Endothelial cell of umbilical vein (primary cell): ENCODE measurements around the gene DPP9. TPM values are rescaled to one million over a fixed set of nuclear protein-coding genes. Genes with fewer than 3 reads are reported as not detected.

Experiments
- BruUV-seq: library from RNA; stranded (reverse); fragments of 400-500 nt; replicated peaks from 2 replicates; lab custom pipeline; 2021; lab: Mats Ljungman, UMichigan
- CTCF ChIA-PET: fragments of 300-600, 350-600 bp; sonication (Branson Sonifier 250); formaldehyde crosslinking; loops from one replicate; lab custom pipeline; 2021; ENCODE audit warnings: antibody characterized with exemption, inconsistent platforms; lab: Charles Lee
- POLR2A ChIA-PET: fragments of 300-600, 350-600 bp; sonication (Branson Sonifier 250); formaldehyde crosslinking; loops from one replicate; lab custom pipeline; 2021; ENCODE audit warnings: antibody characterized with exemption, inconsistent platforms; lab: Charles Lee
- DNase-seq: peaks from one replicate; pipeline ENCODE4 v3.0.0-alpha.2; 2011; ENCODE audit warnings: low read depth, low spot score
- FAIRE-seq: peaks from 2 replicates; lab custom pipeline; 2011; peaks lifted over from hg19 to GRCh38; lab: Jason Lieb, UNC
- H2AFZ ChIP-seq: 2 replicates; pipeline ENCODE4 v1.6.0; 2012; ENCODE audit warnings: low read depth, low read length, control low read depth, inconsistent platforms
- H3K27ac ChIP-seq: 2 replicates; pipeline ENCODE4 v1.5.1; 2011; ENCODE audit warnings: low read depth, mild to moderate bottlenecking, control low read depth, low read length, moderate library complexity; ENCODE audit not compliant: insufficient read depth
- H3K27me3 ChIP-seq, 2 experiments: 2 replicates each; pipeline versions ENCODE4 v1.6.0 to v1.6.1; 2011; ENCODE audit warnings: low read length in 2 of 2, mixed read lengths in 1 of 2; ENCODE audit not compliant: control insufficient read depth in 2 of 2, insufficient read depth in 2 of 2
- H3K36me3 ChIP-seq, 2 experiments: 2 replicates in 1 of 2; 3 replicates in 1 of 2; pipeline ENCODE4 v1.5.1; 2011; ENCODE audit warnings: low read length in 2 of 2, mild to moderate bottlenecking in 1 of 2, moderate library complexity in 1 of 2; ENCODE audit not compliant: control insufficient read depth in 2 of 2, insufficient read depth in 2 of 2; ENCODE audit errors: extremely low read depth in 1 of 2
- H3K4me1 ChIP-seq: 3 replicates; pipeline ENCODE4 v1.5.1; 2011; ENCODE audit warnings: mild to moderate bottlenecking, low read length; ENCODE audit not compliant: control insufficient read depth, insufficient read depth; ENCODE audit errors: extremely low read depth
- H3K4me2 ChIP-seq: 2 replicates; pipeline ENCODE4 v1.6.1; 2011; ENCODE audit warnings: low read length, control low read depth, mixed read lengths; ENCODE audit not compliant: insufficient read depth
- H3K4me3 ChIP-seq, 3 experiments: fragments of 200-600 bp in 1 of 3; sonication (generic), shearing (Covaris generic) in 1 of 3; replicated peaks in 1 of 3; 2 replicates each; pipeline ENCODE4 v1.5.1; 2011 to 2016; ENCODE audit warnings: control low read depth in 3 of 3, low read length in 3 of 3, mild to moderate bottlenecking in 2 of 3, inconsistent platforms in 1 of 3, low read depth in 1 of 3, moderate library complexity in 1 of 3; ENCODE audit not compliant: insufficient read depth in 1 of 3
- H3K79me2 ChIP-seq: 2 replicates; pipeline ENCODE4 v1.6.0; 2012; ENCODE audit warnings: low read length, inconsistent platforms; ENCODE audit not compliant: control insufficient read depth, insufficient read depth
- H3K9ac ChIP-seq: replicated peaks from 2 replicates; pipeline ENCODE3; 2011; ENCODE audit warnings: low read length, control low read depth; ENCODE audit not compliant: insufficient read depth; ENCODE audit errors: extremely low read depth
- H3K9me1 ChIP-seq: replicated peaks from 3 replicates; pipeline ENCODE4 v1.6.0; 2011; ENCODE audit warnings: mild to moderate bottlenecking, low read length; ENCODE audit not compliant: control insufficient read depth, insufficient read depth; ENCODE audit errors: extremely low read depth
- H3K9me3 ChIP-seq: replicated peaks from 2 replicates; pipeline ENCODE4 v1.5.1; 2012; ENCODE audit warnings: low read length, inconsistent platforms; ENCODE audit not compliant: control insufficient read depth, insufficient read depth
- H4K20me1 ChIP-seq: replicated peaks from 2 replicates; pipeline ENCODE3; 2011; ENCODE audit warnings: mild to moderate bottlenecking, low read length; ENCODE audit not compliant: control insufficient read depth, insufficient read depth; ENCODE audit errors: extremely low read depth
- EZH2 ChIP-seq: IDR thresholded peaks from 2 replicates; pipeline ENCODE4 v1.6.1; 2012; ENCODE audit warnings: borderline replicate concordance, low read depth, mild to moderate bottlenecking, moderate library complexity, low read length, inconsistent platforms; ENCODE audit not compliant: severe bottlenecking
- FOS ChIP-seq: IDR thresholded peaks from 2 replicates; pipeline ENCODE4 v1.6.1; 2011; ENCODE audit warnings: mild to moderate bottlenecking, low read length, moderate library complexity, borderline replicate concordance; ENCODE audit not compliant: insufficient read depth
- GATA2 ChIP-seq: IDR thresholded peaks from 2 replicates; pipeline ENCODE4 v1.7.0; 2011; ENCODE audit warnings: low read depth, mild to moderate bottlenecking, moderate library complexity, mixed read lengths, low read length; ENCODE audit not compliant: insufficient read length, insufficient read depth
- JUN ChIP-seq: IDR thresholded peaks from 2 replicates; pipeline ENCODE4 v1.6.1; 2011; ENCODE audit warnings: borderline replicate concordance, low read depth; ENCODE audit not compliant: insufficient read length, insufficient read depth
- MYC ChIP-seq: IDR thresholded peaks from one replicate; pipeline ENCODE4 v1.6.1; 2011; ENCODE audit warnings: mild to moderate bottlenecking, low read depth, low read length
- POLR2A ChIP-seq: IDR thresholded peaks from 2 replicates; pipeline ENCODE4 v1.6.1; 2012; ENCODE audit warnings: low read depth, mild to moderate bottlenecking, control low read depth, low read length
- POLR2AphosphoS5 ChIP-seq: IDR thresholded peaks from 2 replicates; pipeline ENCODE4 v1.6.1; 2012; ENCODE audit warnings: low read depth, mild to moderate bottlenecking, control low read depth, low read length, moderate library complexity; ENCODE audit not compliant: insufficient read depth
- dilution Hi-C: fragments of 300-500 bp; cut with MboI; formaldehyde crosslinking; loops from one replicate; pipeline ENCODE4 v1.15.0; 2019; ENCODE audit warnings: low sequenced_read_pairs; ENCODE audit not compliant: extremely low pct_ligation_motif_present
- intact Hi-C: fragments of 100-400 bp; cut with micrococcal nuclease; formaldehyde crosslinking; loops from one replicate; pipeline ENCODE4 v1.10.0; 2022
- polyA plus RNA-seq, 4 experiments: library from polyadenylated mRNA; depleted of rRNA in 3 of 4; stranded (reverse) in 3 of 4; unstranded in 1 of 4; fragments of >200 nt; gene quantifications; 2 replicates each; pipeline versions ENCODE4 v1.2.1 to v1.2.3, GENCODE V29; 2011 to 2012; ENCODE audit warnings: missing spikeins in 1 of 4
- total RNA-seq: library from RNA; stranded (reverse); gene quantifications from 2 replicates; pipeline ENCODE4 v1.2.3, GENCODE V29; 2021
- TF ChIP-seq, protein P1 (sequence below): IDR thresholded peaks from 2 replicates; pipeline ENCODE4 v1.6.1; 2011; ENCODE audit not compliant: insufficient read depth, insufficient read length
- TF ChIP-seq, protein P2 (sequence below), 2 donors: IDR thresholded peaks; 1 replicate in 1 of 2; 2 replicates in 1 of 2; pipeline ENCODE4 v1.5.1; 2011; ENCODE audit warnings: low read length in 2 of 2, mild to moderate bottlenecking in 2 of 2, moderate library complexity in 2 of 2, control low read depth in 1 of 2, inconsistent platforms in 1 of 2, low read depth in 1 of 2; ENCODE audit not compliant: insufficient read depth in 1 of 2; ENCODE audit errors: extremely low read depth in 1 of 2

The DPP9 gene
- total and polyA plus RNA-seq, 2 donors (not counting 3 experiments of a cell fraction or from before 2014, with no cell fraction given): 31.5 to 98.0 TPM

DNA sequence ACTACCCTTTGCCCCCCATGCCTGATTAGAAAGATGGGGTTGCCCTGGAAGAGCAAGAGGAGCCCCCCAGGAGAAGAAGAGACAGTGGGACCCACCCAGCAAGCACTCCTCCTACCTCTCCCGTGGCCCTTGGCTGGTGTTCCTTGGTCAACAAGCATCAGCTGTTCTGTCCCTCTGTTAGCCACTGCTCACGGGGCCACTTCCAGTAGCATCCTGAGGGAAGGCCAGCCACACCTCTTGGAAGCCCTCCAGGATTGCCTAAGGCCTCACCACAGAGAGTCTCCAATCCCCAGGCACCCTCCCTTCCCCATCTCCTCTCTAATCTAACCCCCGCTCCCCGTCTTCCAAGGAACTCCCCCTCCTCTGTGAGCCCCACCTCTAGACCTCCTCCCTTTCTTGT lies 15.1 kb upstream of the DPP9 start:
- H3K27me3 ChIP-seq: peaks cover 0 to 4% of the 10 kb centered on the region in 2 experiments
- H3K4me1 ChIP-seq: no peaks in the 10 kb centered on the region
- no peak for TF ChIP-seq EZH2
- no peak for TF ChIP-seq FOS
- TF ChIP-seq POLR2A: no peak
- no peak for TF ChIP-seq GATA2
- TF ChIP-seq MYC: no peak
- TF ChIP-seq, protein P1, sequence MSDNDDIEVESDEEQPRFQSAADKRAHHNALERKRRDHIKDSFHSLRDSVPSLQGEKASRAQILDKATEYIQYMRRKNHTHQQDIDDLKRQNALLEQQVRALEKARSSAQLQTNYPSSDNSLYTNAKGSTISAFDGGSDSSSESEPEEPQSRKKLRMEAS: no peak
- no peak for TF ChIP-seq POLR2AphosphoS5
- TF ChIP-seq, protein P2, sequence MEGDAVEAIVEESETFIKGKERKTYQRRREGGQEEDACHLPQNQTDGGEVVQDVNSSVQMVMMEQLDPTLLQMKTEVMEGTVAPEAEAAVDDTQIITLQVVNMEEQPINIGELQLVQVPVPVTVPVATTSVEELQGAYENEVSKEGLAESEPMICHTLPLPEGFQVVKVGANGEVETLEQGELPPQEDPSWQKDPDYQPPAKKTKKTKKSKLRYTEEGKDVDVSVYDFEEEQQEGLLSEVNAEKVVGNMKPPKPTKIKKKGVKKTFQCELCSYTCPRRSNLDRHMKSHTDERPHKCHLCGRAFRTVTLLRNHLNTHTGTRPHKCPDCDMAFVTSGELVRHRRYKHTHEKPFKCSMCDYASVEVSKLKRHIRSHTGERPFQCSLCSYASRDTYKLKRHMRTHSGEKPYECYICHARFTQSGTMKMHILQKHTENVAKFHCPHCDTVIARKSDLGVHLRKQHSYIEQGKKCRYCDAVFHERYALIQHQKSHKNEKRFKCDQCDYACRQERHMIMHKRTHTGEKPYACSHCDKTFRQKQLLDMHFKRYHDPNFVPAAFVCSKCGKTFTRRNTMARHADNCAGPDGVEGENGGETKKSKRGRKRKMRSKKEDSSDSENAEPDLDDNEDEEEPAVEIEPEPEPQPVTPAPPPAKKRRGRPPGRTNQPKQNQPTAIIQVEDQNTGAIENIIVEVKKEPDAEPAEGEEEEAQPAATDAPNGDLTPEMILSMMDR (IDR thresholded peaks at IDR 0.05; ENCODE audit: extremely low read depth in 1 of 2, insufficient read depth in 1 of 2, low read depth in 1 of 2, low read length in 2 of 2): no peak
- TF ChIP-seq JUN: no peak
- no peak overlapping the region for H3K4me2 ChIP-seq
- H4K20me1 ChIP-seq: no peaks in the 10 kb centered on the region
- no peak overlapping the region for H2AFZ ChIP-seq
- H3K9ac ChIP-seq: no peak overlapping the region
- H3K79me2 ChIP-seq: no peaks in the 10 kb centered on the region
- ChIA-PET CTCF (interaction anchor here (1.5 to 16.2 kb wide), 2 partner anchors 45 to 52 kb away, joined by 5 to 362 read pairs; partner anchors contain the start of gene FEM1A), POLR2A (no interaction called here)
- BruUV-seq: no TSS peak
- H3K27ac ChIP-seq: no peak overlapping the region
- H3K9me1 ChIP-seq: no peaks in the 10 kb centered on the region
- DNase-seq: no peak
- dilution Hi-C loops (no loop called here), intact Hi-C loops (loop anchor here (10.0 kb wide), 1 partner anchor 176 kb away; no protein-coding TSS in a partner anchor)
- no peaks in the 10 kb centered on the region for H3K36me3 ChIP-seq
- H3K4me3 ChIP-seq: no peak overlapping the region
- H3K9me3 ChIP-seq: no peaks in the 10 kb centered on the region
- no peak for FAIRE-seq
